Stimulated activated CD4-positive, alpha-beta T cell treated with anti-CD3 and anti-CD28 coated beads, Interleukin-1b, Interleukin-23, amount 100 ng/mL, for 1 hour (primary cell): Measurements from ENCODE around the gene TTC21A.

ENCODE experiments used
- DNase-seq, 2 donors: peaks; one replicate each; pipeline ENCODE4 v3.0.0-alpha.2; 2020; ENCODE audit warnings: low read depth in 2 of 2

The TTC21A gene

DNA sequence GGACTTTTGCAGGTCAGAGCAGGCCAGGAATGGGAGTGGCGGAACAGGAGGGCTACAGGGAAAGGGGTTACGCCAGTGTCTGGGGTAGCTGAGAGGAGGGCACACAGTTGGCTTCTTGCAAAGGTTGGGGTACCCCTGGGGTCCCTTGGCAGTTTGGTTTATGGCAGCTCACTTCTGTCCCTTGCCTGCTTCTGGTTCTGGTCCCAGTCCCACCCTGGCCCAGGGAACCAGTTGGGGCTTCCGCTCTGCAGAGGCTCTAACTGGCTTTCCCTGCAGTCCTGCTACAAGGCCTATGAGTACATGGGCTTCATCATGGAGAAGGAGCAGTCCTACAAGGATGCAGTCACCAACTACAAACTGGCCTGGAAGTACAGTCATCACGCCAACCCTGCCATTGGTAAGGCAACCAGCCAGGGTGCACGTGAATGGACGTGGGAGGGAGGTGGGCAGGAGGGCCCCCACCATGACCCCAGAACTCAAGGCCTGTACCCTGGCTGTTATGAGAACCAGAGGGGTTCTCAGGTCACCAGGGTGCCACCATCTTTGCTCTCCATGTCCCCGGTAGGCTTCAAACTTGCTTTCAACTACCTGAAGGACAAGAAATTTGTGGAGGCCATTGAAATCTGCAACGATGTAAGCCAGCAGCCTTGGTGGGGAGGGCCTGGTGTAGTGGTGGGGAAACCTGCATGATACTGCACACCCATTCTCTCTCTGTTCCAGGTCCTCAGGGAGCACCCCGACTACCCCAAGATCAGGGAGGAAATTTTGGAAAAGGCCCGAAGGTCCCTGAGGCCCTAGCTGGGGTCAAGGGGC is 30.7 kb downstream of the TTC21A start:
- DNase-seq, result no peak

DNA sequence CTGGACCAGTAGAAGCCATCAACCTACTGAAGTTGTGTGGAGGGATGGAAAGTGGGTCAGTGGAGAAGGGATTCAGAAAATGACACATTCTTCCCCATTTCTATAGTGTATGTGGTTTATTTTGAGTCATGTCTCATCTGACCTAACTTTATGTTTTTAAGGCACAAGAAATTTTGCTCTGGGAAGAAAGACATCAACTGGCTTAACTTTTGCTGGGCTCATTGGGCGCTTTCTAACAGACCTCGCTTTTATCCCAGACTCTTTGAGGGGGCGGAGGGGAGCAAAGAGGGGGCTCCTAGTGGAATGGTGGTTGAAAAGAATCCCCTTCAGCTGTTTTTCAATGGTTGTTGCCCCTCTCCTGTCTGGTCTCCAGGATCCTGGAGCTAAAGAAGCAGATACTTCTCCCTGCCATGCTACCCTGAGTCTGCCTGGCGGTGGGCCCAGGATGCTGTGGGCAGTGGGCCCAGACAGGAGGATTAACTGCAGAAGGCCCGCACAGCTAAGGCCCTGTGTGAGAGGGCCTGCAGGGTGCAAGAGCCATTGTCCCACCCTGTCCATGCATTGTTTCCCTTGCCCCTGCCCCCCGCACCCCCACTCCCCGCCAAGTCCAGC is 31.4 kb downstream of the TTC21A start:
- DNase-seq, result no peak

DNA sequence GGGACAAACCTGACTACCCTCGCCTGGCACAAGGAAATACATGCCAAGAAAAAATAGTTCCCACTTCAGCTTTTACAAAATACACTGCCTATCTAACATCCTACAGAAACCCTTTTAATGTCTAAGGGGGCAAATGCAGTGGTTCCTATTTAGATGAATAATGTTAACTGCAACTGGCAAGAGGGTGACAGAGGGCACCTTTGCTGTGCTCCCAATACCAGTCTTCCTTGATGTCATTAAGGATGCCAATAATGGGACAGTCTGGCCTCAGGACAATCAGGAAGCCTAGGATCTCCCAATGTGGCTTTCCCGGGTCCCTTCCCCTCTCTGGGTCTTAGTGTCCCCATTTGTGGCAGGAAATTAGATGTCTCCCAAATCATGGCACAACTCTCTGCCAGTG is 32.0 kb downstream of the TTC21A start:
- DNase-seq, result no peak

DNA sequence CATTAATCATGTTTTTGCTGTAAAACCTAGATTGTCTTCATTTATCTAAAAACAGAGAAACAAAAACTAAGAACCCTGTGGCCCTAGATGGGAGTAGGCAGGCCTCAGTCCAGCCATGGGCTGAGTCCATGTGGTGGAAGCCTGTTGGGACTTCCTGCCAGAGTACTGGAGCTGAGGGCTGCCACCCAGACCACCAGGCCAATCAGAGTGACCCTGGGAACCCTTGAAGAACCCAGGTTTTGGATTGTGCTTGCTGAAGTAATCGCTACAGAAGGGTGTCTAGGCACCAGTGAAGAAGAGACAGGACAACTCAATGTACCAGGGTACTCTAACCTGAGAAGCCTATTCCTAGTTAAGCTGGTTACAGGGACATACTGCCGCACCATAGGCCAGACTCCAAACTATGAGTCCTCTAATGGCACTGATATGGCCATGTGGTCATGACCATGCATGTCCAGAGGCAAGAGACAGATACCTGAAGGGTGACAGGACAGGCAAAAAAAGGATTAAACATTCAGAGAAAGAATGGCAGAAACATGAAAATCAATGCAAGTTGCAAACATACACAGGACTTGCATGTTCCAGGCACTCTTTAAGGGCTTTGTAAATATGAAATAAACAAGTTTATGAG is 33.0 kb downstream of the TTC21A start:
- no peak for DNase-seq

DNA sequence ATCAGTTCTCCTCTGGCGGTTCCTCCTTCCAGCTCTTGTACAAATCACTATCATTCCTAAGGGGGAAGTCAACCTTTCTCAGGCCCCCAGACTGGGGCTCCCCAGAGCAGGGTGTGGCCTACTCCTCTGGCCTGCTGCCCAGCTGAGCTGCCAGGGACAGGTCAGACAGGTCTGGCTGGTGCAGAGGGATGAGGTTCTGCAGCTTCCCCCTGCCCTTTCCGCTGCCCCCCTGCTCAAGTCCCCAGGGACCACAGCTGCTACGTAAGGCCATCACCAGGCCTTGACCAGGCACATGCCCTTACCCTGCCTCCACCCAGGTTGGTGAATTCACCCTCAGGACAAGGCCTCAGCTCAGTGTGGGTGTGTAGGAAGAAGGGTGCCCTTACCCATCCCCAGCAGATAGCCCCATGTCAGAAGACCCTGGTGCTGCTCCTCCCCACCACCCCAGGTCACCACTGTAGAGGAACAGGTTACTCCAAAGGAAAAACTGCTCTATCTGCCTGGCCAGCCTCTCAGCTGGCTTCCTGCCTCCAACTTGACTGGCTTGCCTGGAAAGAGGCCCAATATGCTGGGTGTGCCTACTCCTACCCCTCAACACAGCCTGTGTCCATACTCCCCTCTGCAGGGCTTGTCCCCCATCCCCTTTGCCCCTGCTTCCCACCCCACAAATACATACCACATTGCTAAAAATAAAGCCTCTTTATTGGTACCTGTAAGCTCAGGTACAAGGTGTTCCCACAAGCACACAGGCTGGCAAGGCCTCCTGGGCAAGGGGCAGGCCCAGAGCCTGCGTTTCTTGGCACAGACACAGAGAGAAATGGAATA is 33.9 kb downstream of the TTC21A start:
- DNase-seq, result no peak

DNA sequence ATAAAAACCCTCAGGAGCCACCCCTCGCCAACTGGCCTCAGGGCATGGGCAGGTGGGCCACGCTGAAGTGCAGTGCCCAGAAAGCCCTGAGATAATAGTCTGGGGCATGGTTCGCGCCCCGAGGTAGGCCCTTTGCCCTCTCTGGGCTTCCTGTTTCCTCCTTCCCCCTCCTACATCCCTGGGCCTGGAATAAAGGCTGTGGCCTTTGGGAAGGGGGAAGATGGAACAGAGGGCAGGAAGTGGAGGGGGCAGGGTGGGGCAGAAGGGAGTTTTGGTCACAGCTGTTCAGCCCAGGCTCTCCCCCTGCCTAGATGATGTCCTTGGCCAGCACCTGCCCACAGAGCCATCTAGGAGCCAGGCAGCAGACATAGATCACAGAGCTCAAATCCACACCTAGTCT is 34.6 kb downstream of the TTC21A start:
- no peak for DNase-seq

DNA sequence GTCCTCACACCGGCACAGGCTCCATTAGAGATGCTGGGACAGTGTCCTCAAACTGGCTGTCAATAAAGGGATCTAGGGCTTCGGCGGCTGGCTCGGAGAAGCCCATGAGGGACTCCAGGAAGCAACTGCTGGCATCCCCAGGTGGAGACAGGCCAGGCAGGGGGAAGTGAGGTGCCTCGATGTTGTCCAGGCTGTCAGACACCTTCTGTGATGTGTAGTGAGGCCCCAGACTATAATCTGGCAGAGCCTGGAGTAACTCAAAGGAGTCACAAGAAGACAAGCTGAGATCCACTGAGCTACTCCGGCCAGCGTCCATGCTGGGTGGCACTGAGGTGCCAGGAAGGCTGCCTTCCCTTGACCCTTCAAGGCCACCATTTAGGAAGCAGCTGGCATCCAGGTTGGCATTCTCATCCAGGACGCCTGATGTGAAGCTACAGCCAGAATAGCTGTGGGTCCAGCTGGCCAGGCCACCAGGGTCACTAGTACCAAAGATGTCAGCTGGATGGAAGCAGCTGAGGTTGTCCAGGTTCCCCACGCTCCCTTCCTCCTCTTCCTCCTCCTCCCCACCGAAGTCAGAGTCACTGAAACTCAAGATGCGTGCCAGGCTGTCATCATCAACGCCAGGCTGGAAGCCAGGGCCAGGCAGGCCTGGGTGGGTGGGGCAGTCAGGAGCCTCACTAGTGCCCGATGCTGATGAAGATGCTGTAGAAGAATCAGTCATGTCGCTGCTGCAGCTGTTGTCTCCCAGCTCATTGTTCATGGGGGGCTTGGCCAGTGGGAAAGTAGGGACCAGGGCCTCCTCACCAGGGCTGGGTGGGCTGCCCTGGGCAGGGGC is 35.8 kb downstream of the TTC21A start:
- DNase-seq, result no peak

DNA sequence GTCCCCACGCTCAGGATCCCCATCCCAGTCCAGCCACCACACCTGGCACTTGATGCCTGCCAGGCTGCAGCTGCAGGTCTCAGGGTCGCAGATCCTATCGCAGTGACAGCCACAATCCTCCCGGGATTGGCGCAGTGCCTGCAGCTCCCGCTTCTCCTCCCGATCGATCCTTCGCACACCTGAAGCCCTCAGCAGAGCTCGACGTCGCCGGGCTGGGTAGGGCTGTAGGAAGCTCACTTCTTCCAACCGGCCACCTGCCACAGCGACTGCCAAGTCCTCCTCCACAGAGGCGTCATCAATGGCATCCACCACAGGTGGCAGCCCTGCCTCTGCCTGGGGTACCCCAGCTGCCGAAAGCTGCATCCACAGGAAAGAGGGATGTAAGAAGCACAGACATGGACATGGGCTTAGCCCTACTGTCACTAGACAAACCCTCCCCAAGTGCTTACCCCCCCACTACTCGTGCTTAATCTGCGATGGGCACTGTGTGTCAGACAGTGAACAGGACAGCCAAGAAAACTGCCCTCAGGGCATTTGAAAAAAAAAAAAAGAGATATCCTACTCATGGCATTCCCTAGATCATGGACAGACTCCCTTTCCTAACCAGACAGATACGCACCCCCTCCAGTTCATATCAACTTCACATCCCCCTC is 36.7 kb downstream of the TTC21A start:
- DNase-seq, result no peak

DNA sequence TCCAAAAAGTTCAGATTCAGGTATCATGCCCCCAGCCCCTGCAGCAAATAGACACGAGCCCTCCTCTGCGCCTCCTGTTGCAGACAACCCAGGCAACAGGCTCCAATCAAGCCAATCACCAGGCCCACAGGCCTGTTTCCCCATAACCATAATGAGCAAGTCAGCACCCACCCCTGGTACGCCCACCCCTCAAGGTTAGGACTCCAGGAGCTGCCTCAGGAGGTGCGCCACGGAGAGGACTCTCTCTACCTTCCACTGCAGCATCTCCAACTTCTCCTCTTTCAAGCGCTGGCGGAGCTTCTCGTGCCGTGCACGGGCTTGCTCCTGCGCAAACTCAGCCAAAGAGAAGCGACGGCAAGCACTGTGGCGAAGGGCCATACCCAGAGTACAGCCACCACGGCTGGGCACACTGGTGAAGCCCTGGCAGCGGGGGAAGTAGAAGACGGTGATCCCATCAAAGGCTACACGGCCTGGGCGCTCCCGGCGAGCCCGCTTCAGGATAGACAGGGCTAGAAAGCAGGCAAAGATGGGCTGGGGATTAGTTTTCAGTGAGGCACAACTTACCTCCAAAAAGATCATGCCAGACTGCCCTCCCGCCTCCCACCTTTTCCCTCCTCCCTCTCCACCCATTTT is 37.4 kb downstream of the TTC21A start:
- no peak for DNase-seq

DNA sequence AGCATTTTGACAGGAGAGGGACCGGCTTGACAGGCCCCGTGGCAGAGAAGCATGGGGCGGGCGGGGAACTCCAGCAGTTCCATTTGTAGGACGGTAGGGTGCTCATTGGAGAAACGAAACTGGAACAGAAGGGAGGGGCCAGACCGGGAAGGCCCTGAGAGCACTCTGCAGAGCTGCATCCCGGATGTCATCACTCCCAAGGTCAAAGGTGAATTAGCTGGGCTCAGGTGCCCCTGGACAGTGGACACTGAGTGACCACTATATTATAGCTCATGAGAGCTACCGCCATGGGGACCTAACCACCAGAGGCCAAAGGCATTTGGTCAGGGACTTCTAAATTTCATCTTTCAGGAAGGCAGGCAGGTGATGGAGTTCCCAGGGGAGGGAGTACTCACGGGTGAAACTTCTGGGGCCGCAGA is 38.6 kb downstream of the TTC21A start:
- DNase-seq, result no peak

DNA sequence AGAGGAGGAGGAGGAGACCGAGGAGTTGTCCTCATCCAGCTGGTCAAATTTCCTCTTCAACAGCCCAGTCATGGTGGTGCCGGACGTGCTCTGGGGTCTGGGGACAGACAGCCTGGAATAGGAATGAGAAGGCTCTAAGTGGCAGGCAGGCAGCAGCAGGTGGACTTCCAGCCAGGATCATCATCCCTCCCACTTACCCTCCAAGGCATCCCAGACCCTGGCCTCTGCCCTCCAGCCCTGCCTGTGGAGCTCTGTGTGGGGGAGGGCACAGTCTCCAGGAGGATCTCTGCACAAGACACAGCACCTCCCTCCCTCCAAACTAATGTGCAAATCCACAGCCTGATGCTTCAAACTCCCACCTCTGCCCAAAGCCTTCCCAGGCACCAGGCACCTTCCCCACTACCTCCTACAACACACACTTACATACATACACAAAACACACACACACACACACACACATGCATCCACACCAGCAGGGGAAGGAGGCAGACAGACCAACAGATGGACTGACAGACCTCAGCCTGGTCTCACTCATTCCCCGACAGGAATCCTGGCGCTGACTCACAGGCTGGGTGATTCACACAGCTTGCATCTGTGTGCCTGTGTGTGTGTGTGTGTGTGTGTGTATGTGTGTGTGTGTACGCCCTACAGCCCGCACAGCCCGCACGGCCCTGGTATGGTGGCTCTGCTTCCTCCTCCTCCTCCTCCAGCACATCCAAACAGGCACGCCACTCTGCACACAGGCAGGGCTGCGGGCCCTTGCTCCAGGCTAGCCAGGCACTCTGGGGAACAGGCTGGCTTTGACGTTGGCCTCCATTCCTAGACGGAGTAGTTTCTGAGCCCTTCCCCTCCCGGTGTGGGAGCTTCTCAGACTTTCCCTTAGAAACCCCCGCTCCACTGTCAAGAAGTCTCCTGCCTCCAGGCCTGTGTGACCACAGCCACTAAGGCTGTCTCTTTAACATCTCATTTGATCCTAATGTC is 39.4 kb downstream of the TTC21A start:
- DNase-seq, result peak; percentile 57

DNA sequence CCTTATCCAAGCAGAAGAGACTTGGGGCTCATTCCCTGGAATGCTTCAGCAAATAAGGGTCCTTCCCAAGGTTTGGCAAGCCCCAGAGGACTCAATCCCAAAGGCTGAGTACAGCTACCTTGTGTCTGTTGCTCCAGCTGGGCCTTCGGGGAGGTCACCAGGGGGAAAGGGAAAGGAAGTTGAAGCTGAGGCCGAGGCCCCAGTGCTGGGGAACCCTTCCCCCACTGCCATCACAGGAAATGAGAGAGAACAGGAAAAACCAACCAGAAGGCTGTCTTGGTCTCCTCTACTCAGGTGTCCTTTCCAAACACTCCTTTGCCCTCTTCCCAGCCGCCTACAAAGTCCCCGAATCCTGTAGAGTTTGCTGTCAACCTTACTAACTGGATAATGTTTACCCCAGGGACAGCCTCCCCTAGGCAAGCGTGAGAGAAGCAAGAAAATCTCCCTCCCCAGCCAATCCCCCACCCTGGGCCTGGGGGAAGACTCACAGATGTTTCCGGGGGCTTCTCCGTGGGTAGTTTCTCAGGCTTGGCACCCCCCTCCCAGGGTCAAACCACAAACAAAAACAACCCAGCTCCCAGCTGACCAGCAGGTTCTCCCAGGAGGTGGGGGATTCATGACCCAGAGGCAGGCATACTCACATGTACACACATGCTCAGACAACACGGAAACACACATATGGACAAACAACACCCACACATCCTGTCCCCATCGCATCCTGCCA is 40.4 kb downstream of the TTC21A start:
- no peak for DNase-seq

DNA sequence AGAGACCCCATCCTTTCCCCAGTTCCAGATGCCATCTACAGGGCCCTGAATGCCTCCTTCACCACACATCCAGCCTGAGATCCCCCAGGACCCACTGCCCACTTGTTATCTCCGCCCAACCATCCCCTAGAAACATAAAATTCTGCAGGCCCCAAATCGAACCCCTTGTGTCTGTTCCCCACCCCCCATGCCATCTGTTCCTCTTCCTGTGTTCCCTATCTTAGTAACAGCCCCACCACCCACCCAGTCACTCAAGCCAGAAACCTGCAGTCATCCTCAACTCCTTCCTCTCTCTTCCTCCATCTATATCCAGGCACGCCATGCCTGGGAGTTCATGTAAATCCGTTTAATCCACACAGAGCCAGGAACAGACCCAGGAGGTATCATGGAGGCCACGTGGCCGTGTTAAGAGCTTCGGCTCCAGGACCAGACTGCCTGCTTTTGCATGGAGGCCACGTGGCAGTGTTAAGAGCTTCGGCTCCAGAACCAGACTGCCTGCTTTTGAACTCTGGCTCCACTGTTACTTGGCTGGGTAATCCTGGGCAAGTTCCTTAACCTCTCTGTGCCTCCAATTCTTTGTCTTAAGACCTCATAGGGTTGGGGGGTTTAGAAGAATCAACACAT is 41.1 kb downstream of the TTC21A start:
- DNase-seq, result no peak

DNA sequence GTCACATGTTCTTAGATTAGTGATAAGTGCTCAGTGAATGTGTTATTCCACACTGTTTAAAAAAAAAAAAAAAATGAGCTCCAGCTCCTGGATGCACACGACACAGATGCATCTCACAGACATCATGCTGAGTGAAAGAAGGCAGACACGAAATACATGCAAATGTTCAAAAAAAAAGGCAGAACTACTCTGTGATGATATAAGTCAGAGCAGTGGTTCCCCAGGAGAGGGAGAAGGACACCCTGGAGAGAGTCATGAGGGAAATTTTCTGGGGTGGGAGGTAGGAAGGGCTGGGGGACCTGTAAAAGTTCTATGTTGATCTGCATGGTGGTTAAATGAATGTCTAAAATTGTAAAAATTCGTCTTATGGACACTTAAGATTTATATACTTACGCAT is 41.6 kb downstream of the TTC21A start:
- DNase-seq, result no peak

DNA sequence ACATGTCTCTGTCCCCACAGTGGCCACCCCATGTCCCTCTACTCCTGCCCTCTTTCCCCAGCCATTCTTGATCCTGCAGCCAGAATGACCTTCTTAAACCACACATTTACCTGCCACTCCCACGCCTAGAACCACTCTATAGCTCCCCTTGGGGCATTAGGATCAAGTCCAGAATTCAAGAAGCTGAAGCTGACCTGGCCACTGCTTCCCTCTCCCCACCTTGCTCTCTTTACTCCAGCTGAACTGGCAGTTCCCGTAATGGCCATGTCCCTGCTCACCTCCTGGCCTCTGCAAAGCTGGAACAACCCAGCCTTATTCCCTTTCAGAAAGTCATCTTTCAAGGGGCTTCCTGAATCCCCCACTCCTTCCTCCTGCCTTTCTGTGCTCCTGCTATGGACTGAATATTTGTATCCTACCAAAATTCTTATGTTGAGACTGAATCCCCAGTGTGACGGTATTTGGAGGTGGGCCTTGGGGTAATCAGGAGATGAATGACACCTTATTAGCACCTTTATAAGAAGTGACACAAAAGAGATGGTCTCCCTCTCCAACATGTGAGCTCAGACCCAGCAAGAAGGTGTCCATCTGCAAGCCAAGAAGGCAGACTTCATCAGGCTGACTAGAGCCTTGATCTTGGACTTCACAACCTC is 42.1 kb downstream of the TTC21A start:
- DNase-seq, result no peak

DNA sequence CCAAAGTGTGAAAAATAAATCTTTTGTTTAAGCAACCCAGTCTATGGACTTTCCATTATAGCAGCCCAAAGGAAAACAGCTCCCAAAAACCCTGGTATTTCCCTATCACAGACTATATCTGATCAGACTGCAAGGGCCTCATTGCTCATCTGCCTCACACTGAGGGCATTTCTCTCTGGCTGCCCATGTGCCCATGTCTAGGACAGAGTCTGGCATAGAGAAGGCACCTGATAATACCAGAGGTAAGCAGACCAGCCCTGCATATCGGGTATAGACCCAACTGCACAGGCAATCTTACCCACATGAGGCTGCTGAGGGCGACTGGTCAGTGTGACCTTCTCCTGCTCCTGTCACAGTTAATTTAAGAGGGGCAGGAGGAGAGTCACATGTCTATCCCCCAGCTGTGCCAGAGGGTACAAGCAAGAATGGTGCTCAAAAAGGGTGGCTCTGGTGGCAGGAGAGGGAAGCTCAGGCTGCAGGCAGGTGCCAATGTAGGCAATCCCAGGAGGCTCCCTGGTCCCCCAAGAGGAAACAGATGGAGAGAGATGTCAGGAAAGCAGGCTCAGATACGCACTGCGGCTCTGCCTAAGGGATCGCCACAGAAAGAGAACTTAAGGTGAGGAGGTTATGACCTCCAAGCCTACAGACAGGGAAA is 42.8 kb downstream of the TTC21A start:
- DNase-seq, result no peak
